B cell (primary cell): Measurements from ENCODE around the gene MAP3K13. TPM values are rescaled to one million over a fixed set of nuclear protein-coding genes. Genes with fewer than 3 reads are reported as not detected.

Source experiments
- ATAC-seq: fragments of 200-7000 bp; cut with Tn5 transposase; one replicate; pipeline ENCODE4 v1.10.0; 2021; ENCODE audit warnings: low read depth, mild to moderate bottlenecking, moderate number of reproducible peaks, moderate library complexity
- CTCF ChIA-PET: fragments of 350-600 bp; sonication (Branson Sonifier 250); formaldehyde crosslinking; loops from one replicate; lab custom pipeline; 2021; ENCODE audit warnings: antibody characterized with exemption, inconsistent platforms; lab: Charles Lee
- POLR2A ChIA-PET: fragments of 350-600 bp; sonication (Branson Sonifier 250); formaldehyde crosslinking; loops from one replicate; lab custom pipeline; 2021; ENCODE audit warnings: antibody characterized with exemption; lab: Charles Lee
- DNase-seq: peaks from one replicate; pipeline ENCODE4 v3.0.0; 2013
- H2AFZ ChIP-seq: 2 replicates; pipeline ENCODE4 v1.6.1; 2012; ENCODE audit warnings: mild to moderate bottlenecking, low read depth, low read length; ENCODE audit not compliant: insufficient read depth, poor library complexity, severe bottlenecking
- H3K27ac ChIP-seq, 2 donors: 1 replicate in 1 of 2; 2 replicates in 1 of 2; pipeline ENCODE4 v1.5.1; 2012 to 2013; ENCODE audit warnings: low read length in 2 of 2, mild to moderate bottlenecking in 2 of 2, moderate library complexity in 1 of 2
- H3K27me3 ChIP-seq, 4 experiments: fragments of 200-600 bp in 1 of 4; sonication (generic) in 1 of 4; replicated peaks in 1 of 4; 1 replicate in 2 of 4; 2 replicates in 2 of 4; pipeline versions ENCODE4 v1.6.1 to v1.7.0; 2013 to 2016; ENCODE audit warnings: low read length in 3 of 4, mild to moderate bottlenecking in 2 of 4, mixed read lengths in 1 of 4, moderate library complexity in 1 of 4; ENCODE audit not compliant: insufficient read depth in 4 of 4, control insufficient read depth in 3 of 4; ENCODE audit errors: control extremely low read depth in 1 of 4
- H3K36me3 ChIP-seq, 2 experiments: replicated peaks in 1 of 2; 1 replicate in 1 of 2; 2 replicates in 1 of 2; pipeline versions ENCODE4 v1.6.1 to v1.7.1; 2013; ENCODE audit warnings: low read length in 1 of 2; ENCODE audit not compliant: insufficient read depth in 2 of 2, control insufficient read depth in 1 of 2; ENCODE audit errors: control extremely low read depth in 1 of 2, extremely low read depth in 1 of 2
- H3K4me1 ChIP-seq, 2 donors: fragments of 200-600 bp in 1 of 2; sonication (generic) in 1 of 2; 1 replicate in 1 of 2; 2 replicates in 1 of 2; pipeline versions ENCODE4 v1.5.1 to v1.6.1; 2013 to 2017; ENCODE audit warnings: low read length in 2 of 2; ENCODE audit not compliant: control insufficient read depth in 2 of 2, insufficient read depth in 2 of 2
- H3K4me2 ChIP-seq: replicated peaks from 2 replicates; pipeline ENCODE3; 2012; ENCODE audit warnings: mild to moderate bottlenecking, low read depth, low read length; ENCODE audit not compliant: poor library complexity, severe bottlenecking
- H3K4me3 ChIP-seq, 5 experiments: fragments of 200-600 bp in 1 of 5; sonication (generic) in 1 of 5; 1 replicate in 3 of 5; 2 replicates in 2 of 5; pipeline versions ENCODE4 v1.5.1 to v1.7.0; 2011 to 2016; ENCODE audit warnings: low read length in 4 of 5, mild to moderate bottlenecking in 4 of 5, low read depth in 2 of 5, control low read depth in 1 of 5, moderate library complexity in 1 of 5; ENCODE audit not compliant: insufficient read depth in 1 of 5; ENCODE audit errors: control extremely low read depth in 1 of 5, extremely low read depth in 1 of 5
- H3K79me2 ChIP-seq: fragments of 200-600 bp; sonication (generic); one replicate; pipeline ENCODE4 v1.6.0; 2016; ENCODE audit warnings: low read length; ENCODE audit not compliant: control insufficient read depth, insufficient read depth
- H3K9ac ChIP-seq: fragments of 200-600 bp; sonication (generic); 2 replicates; pipeline ENCODE4 v1.6.1; 2017; ENCODE audit warnings: mild to moderate bottlenecking, low read length, moderate library complexity
- H3K9me3 ChIP-seq, 3 donors: one replicate each; pipeline versions ENCODE4 v1.6.1 to v1.7.1; 2013; ENCODE audit warnings: low read length in 2 of 3; ENCODE audit not compliant: control insufficient read depth in 2 of 3, insufficient read depth in 1 of 3; ENCODE audit errors: control extremely low read depth in 1 of 3
- H4K20me1 ChIP-seq: 2 replicates; pipeline ENCODE4 v1.6.0; 2012; ENCODE audit warnings: mild to moderate bottlenecking, low read length; ENCODE audit not compliant: insufficient read depth, control insufficient read depth, poor library complexity, severe bottlenecking
- H3K27ac Mint-ChIP-seq: one replicate; pipeline ENCODE4 v1.8.0; 2021; ENCODE audit warnings: mixed read lengths
- H3K27me3 Mint-ChIP-seq: one replicate; pipeline ENCODE4 v1.8.0; 2021; ENCODE audit warnings: mixed read lengths
- H3K4me1 Mint-ChIP-seq: one replicate; pipeline ENCODE4 v1.8.0; 2021; ENCODE audit warnings: mixed read lengths
- H3K4me3 Mint-ChIP-seq: one replicate; pipeline ENCODE4 v1.8.0; 2021; ENCODE audit warnings: mixed read lengths
- H3K9me3 Mint-ChIP-seq: one replicate; pipeline ENCODE4 v1.8.0; 2022; ENCODE audit warnings: mixed read lengths; ENCODE audit not compliant: insufficient read depth
- CTCF ChIP-seq: fragments of 200-600 bp; IDR thresholded peaks from one replicate; pipeline ENCODE4 v1.8.0; 2022; ENCODE audit warnings: antibody characterized with exemption, mild to moderate bottlenecking
- EZH2 ChIP-seq: IDR thresholded peaks from 2 replicates; pipeline ENCODE4 v1.6.1; 2012; ENCODE audit warnings: borderline replicate concordance, low read depth, mild to moderate bottlenecking, moderate library complexity, low read length; ENCODE audit not compliant: insufficient read depth, poor library complexity, severe bottlenecking
- WGBS: methylation state at CpG from one replicate; pipeline ENCODE4 v1.1.5; 2013; ENCODE audit warnings: missing lambda C conversion rate; ENCODE audit not compliant: insufficient coverage; 5-methylcytosine and 5-hydroxymethylcytosine counted together
- intact Hi-C: fragments of 100-400 bp; cut with micrococcal nuclease; formaldehyde crosslinking; loops from one replicate; pipeline ENCODE4 v1.10.0; 2022
- polyA plus RNA-seq: library from polyadenylated mRNA; depleted of rRNA; stranded (reverse); fragments of >200 nt; gene quantifications from 2 replicates; pipeline ENCODE4 v1.2.3, GENCODE V29; 2012
- total RNA-seq, 2 donors: library from RNA; stranded (reverse); fragments of 120-200 nt in 1 of 2; gene quantifications; 1 replicate in 1 of 2; 2 replicates in 1 of 2; pipeline versions ENCODE4 v1.2.3 to v1.2.4, GENCODE V29; 2013 to 2022

Gene MAP3K13
- total and polyA plus RNA-seq, 2 donors (not counting 1 experiment from before 2014, with no cell fraction given) = 5.7 to 9.2 TPM

DNA sequence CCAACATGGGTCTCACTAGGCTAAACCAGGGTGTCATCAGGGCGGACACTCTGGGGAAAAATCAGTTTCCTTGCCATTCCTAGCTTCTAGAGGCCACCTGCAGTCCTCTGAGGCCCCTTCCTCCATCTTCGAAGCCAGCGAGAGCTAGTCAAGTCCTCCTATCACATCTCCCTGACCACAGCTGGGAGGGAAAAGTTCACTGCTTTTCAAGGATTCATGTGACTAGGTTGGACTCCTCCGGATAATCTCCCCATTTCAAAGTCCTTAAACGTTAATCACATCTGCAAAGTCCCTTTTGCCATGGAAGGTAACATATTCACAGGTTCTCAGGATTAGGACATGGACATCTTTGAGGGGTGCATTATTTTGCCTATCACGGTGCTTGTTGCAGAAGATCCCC, 35.9 kb upstream of the MAP3K13 start:
- Histone ChIP-seq H2AFZ (no peak overlapping the region), H3K4me2 (no peak overlapping the region), H3K27me3 (no peaks in the 10 kb centered on the region), H3K4me3 (no peak overlapping the region), H4K20me1 (no peaks in the 10 kb centered on the region), H3K27ac (no peak overlapping the region), H3K9me3 (no peaks in the 10 kb centered on the region), H3K9ac (no peak overlapping the region), H3K79me2 (no peaks in the 10 kb centered on the region), H3K36me3 (no peaks in the 10 kb centered on the region), H3K4me1 (peaks cover 1 to 3% of the 10 kb centered on the region in 2 donors)
- Mint-ChIP-seq H3K27me3 (no peaks in the 10 kb centered on the region), H3K4me3 (no peak overlapping the region), H3K27ac (no peak overlapping the region), H3K9me3 (no peaks in the 10 kb centered on the region), H3K4me1 (peaks cover 3% of the 10 kb centered on the region)
- ChIA-PET POLR2A (no interaction called here), CTCF (no interaction called here)
- no peak for ATAC-seq
- intact Hi-C loops = no loop called here
- DNase-seq = no peak
- TF ChIP-seq CTCF (no peak), EZH2 (no peak)
- WGBS = 57% methylated on average over 3 of the region's 6 CpGs

GRCh38 chr3:185328324-185329004, 34.5 kb upstream of the MAP3K13 start:
- no peak for DNase-seq
- Mint-ChIP-seq H3K9me3 (no peaks in the 10 kb centered on the region), H3K27me3 (no peaks in the 10 kb centered on the region), H3K4me1 (peaks cover 8% of the 10 kb centered on the region), H3K4me3 (no peak overlapping the region), H3K27ac (no peak overlapping the region)
- Histone ChIP-seq H3K36me3 (no peaks in the 10 kb centered on the region), H3K79me2 (no peaks in the 10 kb centered on the region), H3K9me3 (no peaks in the 10 kb centered on the region), H3K4me2 (no peak overlapping the region), H3K4me3 (no peak overlapping the region), H3K27me3 (no peaks in the 10 kb centered on the region), H4K20me1 (no peaks in the 10 kb centered on the region), H3K4me1 (peaks cover 7 to 10% of the 10 kb centered on the region in 2 donors), H2AFZ (no peak overlapping the region), H3K27ac (no peak overlapping the region), H3K9ac (no peak overlapping the region)
- ATAC-seq = no peak
- POLR2A ChIA-PET = no interaction called here
- WGBS = 100% methylated on average over 2 of the region's 10 CpGs
- TF ChIP-seq CTCF (no peak), EZH2 (no peak)
- CTCF ChIA-PET = no interaction called here
- intact Hi-C loops = no loop called here
